ENCODE measurements around the gene POMT2. TPM values are rescaled to one million over a fixed set of nuclear protein-coding genes. Genes with fewer than 3 reads are reported as not detected.

POMT2 gene
- total RNA-seq, 1 donor from 2014 or later = 41.5 TPM

DNA sequence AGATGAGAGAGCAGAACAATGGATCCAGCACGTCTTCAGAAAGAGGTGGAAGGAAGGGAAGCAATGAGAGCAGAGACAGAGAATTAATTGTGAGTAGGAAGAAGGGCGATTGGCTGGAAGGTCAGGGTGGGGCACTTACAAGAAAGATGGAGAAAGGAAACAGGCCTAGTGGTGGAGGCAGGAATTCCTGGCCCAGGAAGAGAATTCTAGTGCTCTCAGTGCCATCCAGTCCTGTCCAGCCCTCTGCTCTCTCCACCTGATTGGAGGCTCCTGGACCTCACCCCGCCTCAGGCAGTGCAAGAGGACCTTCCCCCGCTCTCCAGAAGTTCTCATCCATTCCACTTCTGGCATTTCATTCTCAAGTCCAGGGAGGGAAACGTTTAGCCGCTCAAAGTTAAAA lies 92.6 kb downstream of the POMT2 start:
- Mint-ChIP-seq H3K9me3 (ENCODE audit: unreplicated experiment) (peaks cover 6% of the 10 kb centered on the region), H3K27ac (ENCODE audit: unreplicated experiment) (no peak overlapping the region), H3K36me3 (ENCODE audit: unreplicated experiment) (peaks cover 10% of the 10 kb centered on the region), H3K27me3 (ENCODE audit: unreplicated experiment) (peaks cover 8% of the 10 kb centered on the region), H3K4me3 (ENCODE audit: unreplicated experiment) (no peak overlapping the region), H3K4me1 (ENCODE audit: low read depth, unreplicated experiment) (peaks cover 20% of the 10 kb centered on the region)
- no peak for DNase-seq
- TF ChIP-seq, protein P1, sequence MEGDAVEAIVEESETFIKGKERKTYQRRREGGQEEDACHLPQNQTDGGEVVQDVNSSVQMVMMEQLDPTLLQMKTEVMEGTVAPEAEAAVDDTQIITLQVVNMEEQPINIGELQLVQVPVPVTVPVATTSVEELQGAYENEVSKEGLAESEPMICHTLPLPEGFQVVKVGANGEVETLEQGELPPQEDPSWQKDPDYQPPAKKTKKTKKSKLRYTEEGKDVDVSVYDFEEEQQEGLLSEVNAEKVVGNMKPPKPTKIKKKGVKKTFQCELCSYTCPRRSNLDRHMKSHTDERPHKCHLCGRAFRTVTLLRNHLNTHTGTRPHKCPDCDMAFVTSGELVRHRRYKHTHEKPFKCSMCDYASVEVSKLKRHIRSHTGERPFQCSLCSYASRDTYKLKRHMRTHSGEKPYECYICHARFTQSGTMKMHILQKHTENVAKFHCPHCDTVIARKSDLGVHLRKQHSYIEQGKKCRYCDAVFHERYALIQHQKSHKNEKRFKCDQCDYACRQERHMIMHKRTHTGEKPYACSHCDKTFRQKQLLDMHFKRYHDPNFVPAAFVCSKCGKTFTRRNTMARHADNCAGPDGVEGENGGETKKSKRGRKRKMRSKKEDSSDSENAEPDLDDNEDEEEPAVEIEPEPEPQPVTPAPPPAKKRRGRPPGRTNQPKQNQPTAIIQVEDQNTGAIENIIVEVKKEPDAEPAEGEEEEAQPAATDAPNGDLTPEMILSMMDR (IDR thresholded peaks at IDR 0.05; ENCODE audit: partially characterized antibody, unreplicated experiment) = no peak

- Mint-ChIP-seq H3K27me3 (ENCODE audit: unreplicated experiment) (peaks cover 15% of the 10 kb centered on the region), H3K36me3 (ENCODE audit: unreplicated experiment) (peaks cover 7% of the 10 kb centered on the region), H3K27ac (ENCODE audit: unreplicated experiment) (no peak overlapping the region), H3K9me3 (ENCODE audit: unreplicated experiment) (peaks cover 13% of the 10 kb centered on the region), H3K4me3 (ENCODE audit: unreplicated experiment) (no peak overlapping the region), H3K4me1 (ENCODE audit: low read depth, unreplicated experiment) (peaks cover 35% of the 10 kb centered on the region)
- DNase-seq = no peak
- TF ChIP-seq, protein P1 (IDR thresholded peaks at IDR 0.05; ENCODE audit: partially characterized antibody, unreplicated experiment) = no peak
Observed at GRCh38 chr14:77225892-77226557, 94.7 kb downstream of the POMT2 start.

GRCh38 chr14:77225254-77225653 lies 95.4 kb downstream of the POMT2 start:
- TF ChIP-seq, protein P1 (IDR thresholded peaks at IDR 0.05; ENCODE audit: partially characterized antibody, unreplicated experiment) = no peak

More at GRCh38 chr14:77225254-77225653, 95.4 kb downstream of the POMT2 start:
- H3K27me3 Mint-ChIP-seq (ENCODE audit: unreplicated experiment) = peaks cover 17% of the 10 kb centered on the region
- H3K9me3 Mint-ChIP-seq (ENCODE audit: unreplicated experiment) = peaks cover 14% of the 10 kb centered on the region
- H3K27ac Mint-ChIP-seq (ENCODE audit: unreplicated experiment) = no peak overlapping the region
- peaks cover 35% of the 10 kb centered on the region for H3K4me1 Mint-ChIP-seq (ENCODE audit: low read depth, unreplicated experiment)
- DNase-seq = no peak
- H3K4me3 Mint-ChIP-seq (ENCODE audit: unreplicated experiment) = no peak overlapping the region
- peaks cover 5% of the 10 kb centered on the region for H3K36me3 Mint-ChIP-seq (ENCODE audit: unreplicated experiment)

Small RNAs within 50 kb of the gene (microRNA-seq; reads per million reads assigned to microRNA genes)
- gene MIR1260A (ENCODE audit: unreplicated experiment) = 0.96 reads per million

Other genes starting within 250 kb of the POMT2 start
- gene CIPC, start 222.6 kb downstream of the POMT2 start, total RNA-seq (ENCODE audit: unreplicated experiment) = 22.3 TPM
- gene ZDHHC22, start 179.1 kb downstream of the POMT2 start, total RNA-seq (ENCODE audit: unreplicated experiment) = 77.3 TPM
- 39.9 TPM for gene TMEM63C, start 139.1 kb downstream of the POMT2 start, total RNA-seq (ENCODE audit: unreplicated experiment)
- 0.22 TPM for gene NGB, start 49.7 kb downstream of the POMT2 start, total RNA-seq (ENCODE audit: unreplicated experiment)
- gene GSTZ1, start 153 bp upstream of the POMT2 start, total RNA-seq (ENCODE audit: unreplicated experiment) = 23.1 TPM
- 9.8 TPM for gene TMED8, start 56.2 kb upstream of the POMT2 start, total RNA-seq (ENCODE audit: unreplicated experiment)
- gene SAMD15, start 56.5 kb upstream of the POMT2 start, total RNA-seq (ENCODE audit: unreplicated experiment) = 0.47 TPM
- gene NOXRED1, start 102.6 kb upstream of the POMT2 start, total RNA-seq (ENCODE audit: unreplicated experiment) = 0.69 TPM
- gene VIPAS39, start 136.7 kb upstream of the POMT2 start, total RNA-seq (ENCODE audit: unreplicated experiment) = 31.6 TPM
- gene AHSA1, start 137.2 kb upstream of the POMT2 start, total RNA-seq (ENCODE audit: unreplicated experiment) = 117 TPM
- not detected for gene ISM2, start 177.9 kb upstream of the POMT2 start, total RNA-seq (ENCODE audit: unreplicated experiment)

Measured in glutamatergic neuron (in vitro differentiated cells).